ENCODE results near the gene RNASEH1. TPM values are rescaled to one million over a fixed set of nuclear protein-coding genes. Genes with fewer than 3 reads are reported as not detected.

RNASEH1 gene
- total and polyA plus RNA-seq, 2 of the 13 experiments (the other 11 are each of a cell fraction or from before 2014, with no cell fraction given), result 14.5 to 57.4 TPM

DNA sequence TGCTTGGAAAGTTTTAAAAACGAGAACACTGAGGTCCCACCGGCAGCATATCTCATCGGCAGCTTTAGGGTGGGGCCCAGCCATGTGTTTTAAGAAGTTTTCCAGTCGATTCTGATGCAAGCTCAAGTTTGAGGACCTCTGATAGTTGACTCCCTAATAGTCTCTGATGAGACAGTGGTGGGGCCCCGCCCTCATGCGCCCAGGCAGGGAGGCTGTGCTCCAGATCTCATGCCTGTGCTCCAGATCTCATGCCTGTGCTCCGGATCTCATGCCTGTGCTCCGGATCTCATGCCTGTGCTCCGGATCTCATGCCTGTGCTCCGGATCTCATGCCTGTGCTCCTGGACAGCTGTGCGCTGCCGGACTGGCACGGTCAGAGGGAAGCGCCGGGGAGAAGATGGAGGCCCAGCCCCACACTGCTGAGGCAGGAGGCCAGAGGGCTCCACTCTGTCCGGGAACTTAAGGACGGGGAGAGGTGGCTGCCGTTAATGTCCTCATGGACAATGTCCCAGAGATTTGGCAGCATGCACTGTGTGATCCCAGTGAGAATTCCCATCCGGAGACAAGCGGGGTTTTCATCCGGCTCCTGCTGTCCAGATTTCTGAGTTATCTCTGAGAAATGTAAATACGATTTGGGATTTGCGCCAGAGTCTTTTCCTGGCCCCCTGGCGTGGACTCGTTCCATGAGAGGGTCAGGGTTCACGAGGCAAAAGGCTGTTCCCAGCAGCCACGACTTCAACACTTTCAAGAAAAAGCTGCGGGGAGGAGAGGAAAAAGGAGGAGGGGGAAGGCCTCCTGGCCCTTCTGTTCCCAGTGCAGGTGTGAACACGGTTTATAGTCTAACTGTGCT, 27.4 kb upstream of the RNASEH1 start (continued):
- TF ChIP-seq ATF7 (IDR thresholded peaks at IDR 0.05), result no peak
- TF ChIP-seq ATF7 (CRISPR knock-in tag; IDR thresholded peaks at IDR 0.05), result peak; percentile 63; the same call in 1 of the 2 replicates
- no peak for TF ChIP-seq NRL (CRISPR knock-in tag; IDR thresholded peaks at IDR 0.05; ENCODE audit: borderline replicate concordance)
- TF ChIP-seq BHLHE40 (IDR thresholded peaks at IDR 0.05; ENCODE audit: low read length), result no peak; the same call in 1 of the 2 replicates
- TF ChIP-seq CCDC6 (CRISPR knock-in tag; IDR thresholded peaks at IDR 0.05), result peak; percentile 47; the same call in 1 of the 2 replicates
- TF ChIP-seq, protein P1, sequence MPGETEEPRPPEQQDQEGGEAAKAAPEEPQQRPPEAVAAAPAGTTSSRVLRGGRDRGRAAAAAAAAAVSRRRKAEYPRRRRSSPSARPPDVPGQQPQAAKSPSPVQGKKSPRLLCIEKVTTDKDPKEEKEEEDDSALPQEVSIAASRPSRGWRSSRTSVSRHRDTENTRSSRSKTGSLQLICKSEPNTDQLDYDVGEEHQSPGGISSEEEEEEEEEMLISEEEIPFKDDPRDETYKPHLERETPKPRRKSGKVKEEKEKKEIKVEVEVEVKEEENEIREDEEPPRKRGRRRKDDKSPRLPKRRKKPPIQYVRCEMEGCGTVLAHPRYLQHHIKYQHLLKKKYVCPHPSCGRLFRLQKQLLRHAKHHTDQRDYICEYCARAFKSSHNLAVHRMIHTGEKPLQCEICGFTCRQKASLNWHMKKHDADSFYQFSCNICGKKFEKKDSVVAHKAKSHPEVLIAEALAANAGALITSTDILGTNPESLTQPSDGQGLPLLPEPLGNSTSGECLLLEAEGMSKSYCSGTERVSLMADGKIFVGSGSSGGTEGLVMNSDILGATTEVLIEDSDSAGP (CRISPR knock-in tag; IDR thresholded peaks at IDR 0.05; ENCODE audit: borderline replicate concordance), result peak; percentile 59; the same call in 1 of the 2 replicates
- TF ChIP-seq JUND (CRISPR knock-in tag; IDR thresholded peaks at IDR 0.05), result no peak
- TF ChIP-seq HIVEP1 (CRISPR knock-in tag; IDR thresholded peaks at IDR 0.05), result peak; percentile 32; the same call in 1 of the 2 replicates
- peak; percentile 45; the same call in 1 of the 2 replicates for TF ChIP-seq ZNF619 (CRISPR knock-in tag; IDR thresholded peaks at IDR 0.05)
- peak; percentile 85; the same call in 1 of the 2 replicates for TF ChIP-seq DMAP1 (CRISPR knock-in tag; IDR thresholded peaks at IDR 0.05)
- TF ChIP-seq SRSF4 (IDR thresholded peaks at IDR 0.05; ENCODE audit: low read depth, low read length, poor library complexity, severe bottlenecking), result no peak
- no peak for TF ChIP-seq LCORL (IDR thresholded peaks at IDR 0.05)
- TF ChIP-seq LCORL (CRISPR knock-in tag; IDR thresholded peaks at IDR 0.05), result peak; percentile 87
- TF ChIP-seq, protein P2, sequence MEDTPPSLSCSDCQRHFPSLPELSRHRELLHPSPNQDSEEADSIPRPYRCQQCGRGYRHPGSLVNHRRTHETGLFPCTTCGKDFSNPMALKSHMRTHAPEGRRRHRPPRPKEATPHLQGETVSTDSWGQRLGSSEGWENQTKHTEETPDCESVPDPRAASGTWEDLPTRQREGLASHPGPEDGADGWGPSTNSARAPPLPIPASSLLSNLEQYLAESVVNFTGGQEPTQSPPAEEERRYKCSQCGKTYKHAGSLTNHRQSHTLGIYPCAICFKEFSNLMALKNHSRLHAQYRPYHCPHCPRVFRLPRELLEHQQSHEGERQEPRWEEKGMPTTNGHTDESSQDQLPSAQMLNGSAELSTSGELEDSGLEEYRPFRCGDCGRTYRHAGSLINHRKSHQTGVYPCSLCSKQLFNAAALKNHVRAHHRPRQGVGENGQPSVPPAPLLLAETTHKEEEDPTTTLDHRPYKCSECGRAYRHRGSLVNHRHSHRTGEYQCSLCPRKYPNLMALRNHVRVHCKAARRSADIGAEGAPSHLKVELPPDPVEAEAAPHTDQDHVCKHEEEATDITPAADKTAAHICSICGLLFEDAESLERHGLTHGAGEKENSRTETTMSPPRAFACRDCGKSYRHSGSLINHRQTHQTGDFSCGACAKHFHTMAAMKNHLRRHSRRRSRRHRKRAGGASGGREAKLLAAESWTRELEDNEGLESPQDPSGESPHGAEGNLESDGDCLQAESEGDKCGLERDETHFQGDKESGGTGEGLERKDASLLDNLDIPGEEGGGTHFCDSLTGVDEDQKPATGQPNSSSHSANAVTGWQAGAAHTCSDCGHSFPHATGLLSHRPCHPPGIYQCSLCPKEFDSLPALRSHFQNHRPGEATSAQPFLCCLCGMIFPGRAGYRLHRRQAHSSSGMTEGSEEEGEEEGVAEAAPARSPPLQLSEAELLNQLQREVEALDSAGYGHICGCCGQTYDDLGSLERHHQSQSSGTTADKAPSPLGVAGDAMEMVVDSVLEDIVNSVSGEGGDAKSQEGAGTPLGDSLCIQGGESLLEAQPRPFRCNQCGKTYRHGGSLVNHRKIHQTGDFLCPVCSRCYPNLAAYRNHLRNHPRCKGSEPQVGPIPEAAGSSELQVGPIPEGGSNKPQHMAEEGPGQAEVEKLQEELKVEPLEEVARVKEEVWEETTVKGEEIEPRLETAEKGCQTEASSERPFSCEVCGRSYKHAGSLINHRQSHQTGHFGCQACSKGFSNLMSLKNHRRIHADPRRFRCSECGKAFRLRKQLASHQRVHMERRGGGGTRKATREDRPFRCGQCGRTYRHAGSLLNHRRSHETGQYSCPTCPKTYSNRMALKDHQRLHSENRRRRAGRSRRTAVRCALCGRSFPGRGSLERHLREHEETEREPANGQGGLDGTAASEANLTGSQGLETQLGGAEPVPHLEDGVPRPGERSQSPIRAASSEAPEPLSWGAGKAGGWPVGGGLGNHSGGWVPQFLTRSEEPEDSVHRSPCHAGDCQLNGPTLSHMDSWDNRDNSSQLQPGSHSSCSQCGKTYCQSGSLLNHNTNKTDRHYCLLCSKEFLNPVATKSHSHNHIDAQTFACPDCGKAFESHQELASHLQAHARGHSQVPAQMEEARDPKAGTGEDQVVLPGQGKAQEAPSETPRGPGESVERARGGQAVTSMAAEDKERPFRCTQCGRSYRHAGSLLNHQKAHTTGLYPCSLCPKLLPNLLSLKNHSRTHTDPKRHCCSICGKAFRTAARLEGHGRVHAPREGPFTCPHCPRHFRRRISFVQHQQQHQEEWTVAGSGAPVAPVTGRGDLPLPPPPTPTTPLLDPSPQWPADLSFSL (CRISPR knock-in tag; IDR thresholded peaks at IDR 0.05), result no peak
- TF ChIP-seq ZNF501 (CRISPR knock-in tag; IDR thresholded peaks at IDR 0.05), result peak; percentile 20; the same call in 1 of the 2 replicates
- no peak for TF ChIP-seq HHEX (CRISPR knock-in tag; IDR thresholded peaks at IDR 0.05)
- no peak for TF ChIP-seq ZNF781 (CRISPR knock-in tag; IDR thresholded peaks at IDR 0.05; ENCODE audit: borderline replicate concordance, not compliant biosample characterization)
- no peak for TF ChIP-seq JARID2 (CRISPR knock-in tag; IDR thresholded peaks at IDR 0.05; ENCODE audit: insufficient replicate concordance)
- TF ChIP-seq HNRNPUL1 (IDR thresholded peaks at IDR 0.05; ENCODE audit: low read depth, low read length), result no peak
- TF ChIP-seq, protein P3, sequence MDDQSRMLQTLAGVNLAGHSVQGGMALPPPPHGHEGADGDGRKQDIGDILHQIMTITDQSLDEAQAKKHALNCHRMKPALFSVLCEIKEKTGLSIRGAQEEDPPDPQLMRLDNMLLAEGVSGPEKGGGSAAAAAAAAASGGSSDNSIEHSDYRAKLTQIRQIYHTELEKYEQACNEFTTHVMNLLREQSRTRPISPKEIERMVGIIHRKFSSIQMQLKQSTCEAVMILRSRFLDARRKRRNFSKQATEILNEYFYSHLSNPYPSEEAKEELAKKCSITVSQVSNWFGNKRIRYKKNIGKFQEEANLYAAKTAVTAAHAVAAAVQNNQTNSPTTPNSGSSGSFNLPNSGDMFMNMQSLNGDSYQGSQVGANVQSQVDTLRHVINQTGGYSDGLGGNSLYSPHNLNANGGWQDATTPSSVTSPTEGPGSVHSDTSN (CRISPR knock-in tag; IDR thresholded peaks at IDR 0.05; ENCODE audit: borderline replicate concordance), result no peak; the same call in 1 of the 2 replicates

Measured in HepG2 (cell line).